GM12874 (cell line): ENCODE results near the gene PDCD6IP.

Experiments
- CTCF ChIP-seq: IDR thresholded peaks from 2 replicates; pipeline ENCODE4 v1.5.1; 2011; ENCODE audit warnings: low read depth, mild to moderate bottlenecking, control low read depth, low read length, moderate library complexity; ENCODE audit not compliant: insufficient read depth

PDCD6IP gene

DNA sequence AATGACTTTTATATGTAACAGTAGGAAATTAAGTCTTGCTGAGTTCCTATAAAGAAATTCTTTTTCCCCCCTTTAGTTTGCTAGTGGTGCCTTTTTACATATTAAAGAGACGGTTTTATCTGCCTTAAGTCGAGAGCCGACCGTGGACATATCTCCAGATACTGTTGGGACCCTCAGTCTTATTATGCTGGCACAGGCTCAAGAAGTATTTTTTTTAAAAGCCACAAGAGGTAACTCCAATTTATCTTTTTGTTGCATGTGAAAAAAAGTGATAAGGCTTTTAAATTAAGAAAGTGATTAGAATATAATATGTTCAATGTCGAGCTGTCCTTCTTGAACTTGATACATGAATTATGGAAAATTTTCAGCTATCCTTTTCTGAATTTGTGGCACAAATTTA, 26.7 kb downstream of the PDCD6IP start:
- TF ChIP-seq CTCF = no peak

DNA sequence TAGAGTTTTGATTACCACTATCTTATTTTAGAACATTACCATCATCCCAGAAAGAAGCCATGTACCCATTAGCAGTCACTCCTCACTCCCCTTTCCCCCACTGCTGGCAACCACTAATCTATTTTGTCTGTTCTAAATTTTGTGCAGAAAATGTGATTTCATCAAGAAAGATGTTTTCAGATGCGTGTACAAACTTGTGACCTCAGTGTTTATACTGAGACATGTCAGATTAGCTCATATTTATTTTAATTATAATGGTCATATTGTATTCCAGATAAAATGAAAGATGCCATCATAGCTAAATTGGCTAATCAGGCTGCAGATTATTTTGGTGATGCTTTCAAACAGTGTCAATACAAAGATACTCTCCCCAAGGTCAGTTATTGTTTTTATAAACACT, 27.8 kb downstream of the PDCD6IP start:
- no peak for TF ChIP-seq CTCF

DNA sequence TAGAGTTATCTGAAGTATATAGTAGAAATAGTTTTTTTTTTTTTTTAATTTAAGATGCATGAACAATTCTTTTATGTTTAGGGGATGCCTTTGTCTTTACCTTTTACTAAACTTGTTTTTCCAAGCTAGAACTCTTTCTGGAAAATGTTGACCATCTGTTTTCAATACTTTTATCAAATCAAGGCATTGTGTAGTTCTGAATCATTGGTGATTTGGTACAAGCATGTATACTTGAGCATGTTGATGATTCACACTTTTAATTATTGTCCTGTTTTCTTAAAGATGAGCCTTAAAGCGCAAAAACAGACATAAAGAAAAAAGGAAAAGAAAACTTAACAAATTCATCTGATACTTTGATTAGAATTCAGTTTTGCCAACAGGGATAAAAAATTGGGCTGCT, 28.3 kb downstream of the PDCD6IP start:
- no peak for TF ChIP-seq CTCF

DNA sequence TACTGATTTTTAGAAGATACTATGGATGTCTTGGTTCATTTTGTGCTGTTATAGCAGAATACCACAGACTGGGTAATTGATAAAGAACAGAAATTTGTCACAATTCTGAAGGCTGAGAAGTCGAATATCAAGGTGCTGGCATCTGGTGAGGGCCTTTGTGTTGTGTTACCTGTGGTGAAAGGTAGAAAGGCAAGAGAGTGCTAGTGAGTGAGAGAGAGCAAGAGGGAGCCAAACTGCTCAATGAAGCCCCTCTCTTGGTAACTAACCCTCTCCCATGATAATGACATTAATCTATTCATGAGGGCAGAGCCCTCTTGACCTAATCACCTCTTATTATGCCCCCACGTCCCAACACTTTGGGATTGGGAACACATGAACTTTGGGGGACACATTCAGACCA, 31.3 kb downstream of the PDCD6IP start:
- no peak for TF ChIP-seq CTCF

DNA sequence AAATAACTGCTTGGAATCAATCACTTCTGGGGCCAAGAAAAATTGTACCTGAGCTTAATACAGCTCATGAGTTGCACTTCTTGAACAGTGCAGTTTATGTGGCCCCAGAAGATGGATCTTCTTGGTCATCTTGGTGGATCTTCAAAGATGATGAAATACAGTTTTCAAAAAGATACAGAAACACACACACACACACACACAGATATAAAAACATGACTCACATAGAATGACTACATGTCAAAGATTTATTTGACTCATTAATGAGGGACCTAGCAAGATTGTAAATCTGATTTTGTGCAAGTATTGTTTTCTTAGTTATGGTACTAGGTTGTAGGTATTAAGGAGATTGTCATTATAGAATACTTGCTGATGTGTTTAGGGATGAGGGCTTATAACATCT, 32.6 kb downstream of the PDCD6IP start:
- no peak for TF ChIP-seq CTCF

GRCh38 chr3:33833408-33834095, 35.1 kb downstream of the PDCD6IP start:
- TF ChIP-seq CTCF = no peak

GRCh38 chr3:33834096-33834453, 35.6 kb downstream of the PDCD6IP start:
- no peak for TF ChIP-seq CTCF
